ENCODE data around the gene RNF207.

DNA sequence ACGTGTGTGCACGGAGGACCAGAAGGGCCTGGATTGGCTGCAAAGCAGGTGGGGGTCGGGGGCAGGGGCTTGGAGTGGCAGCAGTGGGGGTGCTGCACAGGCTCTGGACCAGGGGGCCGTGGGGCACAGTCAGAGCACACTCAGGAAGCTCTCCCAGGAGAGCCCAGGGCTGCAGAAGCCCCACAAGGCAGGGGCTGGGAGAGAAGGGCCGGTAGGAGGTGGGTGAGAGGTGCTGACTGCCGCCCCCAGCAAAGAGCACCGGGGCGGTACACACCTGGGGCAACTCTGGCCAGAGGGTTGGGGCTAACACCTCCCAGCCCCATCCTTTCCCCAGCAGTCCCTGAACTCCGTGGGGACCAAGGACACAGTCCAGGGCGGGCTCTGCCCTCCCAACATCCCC is 39.7 kb upstream of the RNF207 start:
- TF ChIP-seq, protein P1, sequence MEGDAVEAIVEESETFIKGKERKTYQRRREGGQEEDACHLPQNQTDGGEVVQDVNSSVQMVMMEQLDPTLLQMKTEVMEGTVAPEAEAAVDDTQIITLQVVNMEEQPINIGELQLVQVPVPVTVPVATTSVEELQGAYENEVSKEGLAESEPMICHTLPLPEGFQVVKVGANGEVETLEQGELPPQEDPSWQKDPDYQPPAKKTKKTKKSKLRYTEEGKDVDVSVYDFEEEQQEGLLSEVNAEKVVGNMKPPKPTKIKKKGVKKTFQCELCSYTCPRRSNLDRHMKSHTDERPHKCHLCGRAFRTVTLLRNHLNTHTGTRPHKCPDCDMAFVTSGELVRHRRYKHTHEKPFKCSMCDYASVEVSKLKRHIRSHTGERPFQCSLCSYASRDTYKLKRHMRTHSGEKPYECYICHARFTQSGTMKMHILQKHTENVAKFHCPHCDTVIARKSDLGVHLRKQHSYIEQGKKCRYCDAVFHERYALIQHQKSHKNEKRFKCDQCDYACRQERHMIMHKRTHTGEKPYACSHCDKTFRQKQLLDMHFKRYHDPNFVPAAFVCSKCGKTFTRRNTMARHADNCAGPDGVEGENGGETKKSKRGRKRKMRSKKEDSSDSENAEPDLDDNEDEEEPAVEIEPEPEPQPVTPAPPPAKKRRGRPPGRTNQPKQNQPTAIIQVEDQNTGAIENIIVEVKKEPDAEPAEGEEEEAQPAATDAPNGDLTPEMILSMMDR (IDR thresholded peaks at IDR 0.05) = no peak
- TF ChIP-seq SIN3A (IDR thresholded peaks at IDR 0.05; ENCODE audit: borderline replicate concordance, insufficient read depth, low read depth, low read length) (no peak), POLR2AphosphoS5 (IDR thresholded peaks at IDR 0.05; ENCODE audit: low read depth, low read length) (no peak)
- TF ChIP-seq, protein P2, sequence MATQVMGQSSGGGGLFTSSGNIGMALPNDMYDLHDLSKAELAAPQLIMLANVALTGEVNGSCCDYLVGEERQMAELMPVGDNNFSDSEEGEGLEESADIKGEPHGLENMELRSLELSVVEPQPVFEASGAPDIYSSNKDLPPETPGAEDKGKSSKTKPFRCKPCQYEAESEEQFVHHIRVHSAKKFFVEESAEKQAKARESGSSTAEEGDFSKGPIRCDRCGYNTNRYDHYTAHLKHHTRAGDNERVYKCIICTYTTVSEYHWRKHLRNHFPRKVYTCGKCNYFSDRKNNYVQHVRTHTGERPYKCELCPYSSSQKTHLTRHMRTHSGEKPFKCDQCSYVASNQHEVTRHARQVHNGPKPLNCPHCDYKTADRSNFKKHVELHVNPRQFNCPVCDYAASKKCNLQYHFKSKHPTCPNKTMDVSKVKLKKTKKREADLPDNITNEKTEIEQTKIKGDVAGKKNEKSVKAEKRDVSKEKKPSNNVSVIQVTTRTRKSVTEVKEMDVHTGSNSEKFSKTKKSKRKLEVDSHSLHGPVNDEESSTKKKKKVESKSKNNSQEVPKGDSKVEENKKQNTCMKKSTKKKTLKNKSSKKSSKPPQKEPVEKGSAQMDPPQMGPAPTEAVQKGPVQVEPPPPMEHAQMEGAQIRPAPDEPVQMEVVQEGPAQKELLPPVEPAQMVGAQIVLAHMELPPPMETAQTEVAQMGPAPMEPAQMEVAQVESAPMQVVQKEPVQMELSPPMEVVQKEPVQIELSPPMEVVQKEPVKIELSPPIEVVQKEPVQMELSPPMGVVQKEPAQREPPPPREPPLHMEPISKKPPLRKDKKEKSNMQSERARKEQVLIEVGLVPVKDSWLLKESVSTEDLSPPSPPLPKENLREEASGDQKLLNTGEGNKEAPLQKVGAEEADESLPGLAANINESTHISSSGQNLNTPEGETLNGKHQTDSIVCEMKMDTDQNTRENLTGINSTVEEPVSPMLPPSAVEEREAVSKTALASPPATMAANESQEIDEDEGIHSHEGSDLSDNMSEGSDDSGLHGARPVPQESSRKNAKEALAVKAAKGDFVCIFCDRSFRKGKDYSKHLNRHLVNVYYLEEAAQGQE (IDR thresholded peaks at IDR 0.05; ENCODE audit: insufficient read depth in 1 of 2, low read depth in 2 of 2, low read length in 1 of 2) = no peak

Measured in Panc1 (cell line).